Neuronal stem cell (in vitro differentiated cells): ENCODE measurements around the gene CKB.

Source experiments
- DNase-seq: peaks from one replicate; pipeline ENCODE4 v3.0.0-alpha.2; 2013; ENCODE audit warnings: low spot score
- H2AFZ ChIP-seq: one replicate; pipeline ENCODE4 v1.6.1; 2013; ENCODE audit warnings: mild to moderate bottlenecking, low read length, inconsistent platforms
- H2AK5ac ChIP-seq: 2 replicates; pipeline ENCODE4 v1.6.1; 2013; ENCODE audit warnings: low read depth, mild to moderate bottlenecking, inconsistent platforms, low read length, moderate library complexity, mixed read lengths
- H2BK120ac ChIP-seq: 2 replicates; pipeline ENCODE4 v1.6.1; 2013; ENCODE audit warnings: low read depth, mild to moderate bottlenecking, inconsistent platforms, low read length, moderate library complexity, mixed read lengths
- H2BK12ac ChIP-seq: one replicate; pipeline ENCODE4 v1.6.1; 2013; ENCODE audit warnings: low read length, inconsistent platforms
- H2BK15ac ChIP-seq: 2 replicates; pipeline ENCODE4 v1.6.1; 2013; ENCODE audit warnings: mild to moderate bottlenecking, low read length, inconsistent platforms, mixed read lengths
- H2BK5ac ChIP-seq: one replicate; pipeline ENCODE4 v1.6.1; 2013; ENCODE audit warnings: inconsistent platforms, mild to moderate bottlenecking, low read length, moderate library complexity
- H3K14ac ChIP-seq: one replicate; pipeline ENCODE4 v1.6.1; 2013; ENCODE audit warnings: low read length, inconsistent platforms
- H3K18ac ChIP-seq: 2 replicates; pipeline ENCODE4 v1.6.1; 2013; ENCODE audit warnings: low read length, inconsistent platforms
- H3K23ac ChIP-seq: 2 replicates; pipeline ENCODE4 v1.6.1; 2013; ENCODE audit warnings: low read depth, mild to moderate bottlenecking, mixed read lengths, low read length, inconsistent platforms; ENCODE audit not compliant: poor library complexity
- H3K27ac ChIP-seq: replicated peaks from 3 replicates; pipeline ENCODE4 v1.5.1; 2013; ENCODE audit warnings: low read length, inconsistent platforms
- H3K27me3 ChIP-seq, 3 experiments: 2 replicates each; pipeline ENCODE4 v1.6.1; 2013; ENCODE audit warnings: low read length in 3 of 3, mild to moderate bottlenecking in 2 of 3, inconsistent platforms in 1 of 3, low read depth in 1 of 3, mixed read lengths in 1 of 3, moderate library complexity in 1 of 3; ENCODE audit not compliant: control insufficient read depth in 3 of 3, insufficient read depth in 3 of 3
- H3K36me3 ChIP-seq, 2 donors: replicated peaks in 1 of 2; 2 replicates each; pipeline ENCODE4 v1.6.1; 2013; ENCODE audit warnings: low read length in 2 of 2; ENCODE audit not compliant: control insufficient read depth in 2 of 2, insufficient read depth in 2 of 2
- H3K4ac ChIP-seq: 2 replicates; pipeline ENCODE4 v1.6.1; 2013; ENCODE audit warnings: inconsistent platforms, mild to moderate bottlenecking, low read length, moderate library complexity
- H3K4me1 ChIP-seq, 2 donors: 1 replicate in 1 of 2; 2 replicates in 1 of 2; pipeline ENCODE4 v1.6.1; 2013; ENCODE audit warnings: low read length in 2 of 2, low read depth in 1 of 2; ENCODE audit not compliant: control insufficient read depth in 2 of 2, insufficient read depth in 1 of 2
- H3K4me2 ChIP-seq: one replicate; pipeline ENCODE4 v1.6.1; 2013; ENCODE audit warnings: mild to moderate bottlenecking, low read length, inconsistent platforms; ENCODE audit not compliant: insufficient read depth, poor library complexity, severe bottlenecking
- H3K4me3 ChIP-seq, 2 donors: 2 replicates each; pipeline ENCODE4 v1.5.1; 2013; ENCODE audit warnings: low read length in 2 of 2, mild to moderate bottlenecking in 2 of 2, inconsistent platforms in 1 of 2, moderate library complexity in 1 of 2
- H3K79me1 ChIP-seq: one replicate; pipeline ENCODE4 v1.6.1; 2013; ENCODE audit warnings: low read depth, mild to moderate bottlenecking, inconsistent platforms, low read length, moderate library complexity
- H3K9ac ChIP-seq: one replicate; pipeline ENCODE4 v1.6.1; 2013; ENCODE audit warnings: mild to moderate bottlenecking, low read depth, low read length, inconsistent platforms; ENCODE audit not compliant: poor library complexity
- H3K9me3 ChIP-seq, 2 donors: replicated peaks in 1 of 2; 2 replicates each; pipeline versions ENCODE3 to v1.6.1; 2013; ENCODE audit warnings: low read length in 2 of 2, mild to moderate bottlenecking in 2 of 2, inconsistent platforms in 1 of 2, low read depth in 1 of 2, mixed read lengths in 1 of 2, moderate library complexity in 1 of 2; ENCODE audit not compliant: control insufficient read depth in 2 of 2, insufficient read depth in 1 of 2
- H4K8ac ChIP-seq: one replicate; pipeline ENCODE4 v1.6.1; 2013; ENCODE audit warnings: low read depth, mild to moderate bottlenecking, inconsistent platforms, low read length, moderate library complexity
- H4K91ac ChIP-seq: one replicate; pipeline ENCODE4 v1.6.1; 2013; ENCODE audit warnings: low read length, low read depth, mild to moderate bottlenecking, inconsistent platforms; ENCODE audit not compliant: poor library complexity
- WGBS, 2 donors: extraction: QIAGEN DNeasy Blood & Tissue Kit; methylation state at CpG; one replicate each; pipeline ENCODE4 v1.1.7; 2013; ENCODE audit warnings: missing lambda C conversion rate in 2 of 2, mixed read lengths in 1 of 2; ENCODE audit not compliant: insufficient read length in 2 of 2, insufficient replicate concordance in 1 of 2; ENCODE audit errors: extremely low coverage in 2 of 2; 5-methylcytosine and 5-hydroxymethylcytosine counted together

The CKB gene

DNA sequence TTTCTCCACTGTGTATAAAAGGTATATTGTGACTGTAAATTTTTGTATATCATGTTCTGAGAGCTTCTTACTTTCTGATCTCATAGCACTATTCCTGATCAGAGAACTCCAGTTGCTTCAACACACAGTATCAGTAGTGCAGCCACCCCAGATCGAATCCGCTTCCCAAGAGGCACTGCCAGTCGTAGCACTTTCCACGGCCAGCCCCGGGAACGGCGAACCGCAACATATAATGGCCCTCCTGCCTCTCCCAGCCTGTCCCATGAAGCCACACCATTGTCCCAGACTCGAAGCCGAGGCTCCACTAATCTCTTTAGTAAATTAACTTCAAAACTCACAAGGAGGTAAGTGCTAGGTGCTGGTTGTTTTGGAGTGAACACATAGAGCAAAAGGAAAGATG is 30.9 kb downstream of the CKB start:
- no peaks in the 10 kb centered on the region for H3K9me3 ChIP-seq
- H3K9ac ChIP-seq, result no peak overlapping the region
- H4K91ac ChIP-seq, result no peak overlapping the region
- no peak overlapping the region for H2AK5ac ChIP-seq
- no peak overlapping the region for H4K8ac ChIP-seq
- H2BK12ac ChIP-seq, result no peak overlapping the region
- no peak overlapping the region for H3K14ac ChIP-seq
- H3K4me2 ChIP-seq, result no peak overlapping the region
- H2BK15ac ChIP-seq, result no peak overlapping the region
- no CpG with 5 or more reads among the region's 10 CpGs for WGBS, 2 donors
- peaks cover 14 to 91% of the 10 kb centered on the region in 2 donors for H3K36me3 ChIP-seq
- H3K27ac ChIP-seq, result no peak overlapping the region
- no peak overlapping the region for H2AFZ ChIP-seq
- H3K4me3 ChIP-seq, result no peak overlapping the region
- H2BK5ac ChIP-seq, result no peak overlapping the region
- no peak overlapping the region for H2BK120ac ChIP-seq
- H3K23ac ChIP-seq, result no peak overlapping the region
- no peaks in the 10 kb centered on the region for H3K27me3 ChIP-seq
- H3K79me1 ChIP-seq, result no peaks in the 10 kb centered on the region
- H3K18ac ChIP-seq, result no peak overlapping the region
- H3K4ac ChIP-seq, result no peak overlapping the region
- H3K4me1 ChIP-seq, result peaks cover 0 to 3% of the 10 kb centered on the region in 2 donors
- no peak for DNase-seq

- WGBS, 2 donors, result no CpG with 5 or more reads among the region's 2 CpGs
- H2BK5ac ChIP-seq, result no peak overlapping the region
- no peak overlapping the region for H3K9ac ChIP-seq
These were observed 33.0 kb downstream of the CKB start for GRCh38 chr14:103489621-103490020.

GRCh38 chr14:103488960-103489359 is 33.7 kb downstream of the CKB start:
- Histone ChIP-seq H2BK120ac (no peak overlapping the region), H3K9ac (no peak overlapping the region), H3K9me3 (no peaks in the 10 kb centered on the region), H3K4ac (no peak overlapping the region), H3K36me3 (peaks cover 13 to 90% of the 10 kb centered on the region in 2 donors), H2AK5ac (no peak overlapping the region), H3K27me3 (no peaks in the 10 kb centered on the region), H2BK12ac (no peak overlapping the region), H3K27ac (no peak overlapping the region), H3K23ac (no peak overlapping the region), H3K18ac (no peak overlapping the region), H2BK5ac (no peak overlapping the region), H3K4me3 (no peak overlapping the region), H4K8ac (no peak overlapping the region), H4K91ac (no peak overlapping the region), H3K79me1 (no peaks in the 10 kb centered on the region), H3K14ac (no peak overlapping the region), H3K4me2 (no peak overlapping the region), H2AFZ (no peak overlapping the region), H2BK15ac (no peak overlapping the region), H3K4me1 (peaks cover 0 to 3% of the 10 kb centered on the region in 2 donors)
- DNase-seq, result no peak
- no CpG with 5 or more reads among the region's 2 CpGs for WGBS, 2 donors

More at GRCh38 chr14:103489621-103490020, 33.0 kb downstream of the CKB start:
- no peak overlapping the region for H3K18ac ChIP-seq
- H2BK12ac ChIP-seq, result no peak overlapping the region
- DNase-seq, result no peak
- H3K14ac ChIP-seq, result no peak overlapping the region
- no peak overlapping the region for H3K4ac ChIP-seq
- peaks cover 13 to 88% of the 10 kb centered on the region in 2 donors for H3K36me3 ChIP-seq
- no peak overlapping the region for H2BK120ac ChIP-seq
- no peak overlapping the region for H3K4me2 ChIP-seq
- H2AK5ac ChIP-seq, result no peak overlapping the region
- H3K27ac ChIP-seq, result no peak overlapping the region
- H3K23ac ChIP-seq, result no peak overlapping the region
- no peak overlapping the region for H3K4me3 ChIP-seq
- H3K9me3 ChIP-seq, result no peaks in the 10 kb centered on the region
- no peak overlapping the region for H4K91ac ChIP-seq
- H3K27me3 ChIP-seq, result no peaks in the 10 kb centered on the region
- H3K4me1 ChIP-seq, result peaks cover 0 to 3% of the 10 kb centered on the region in 2 donors
- no peak overlapping the region for H4K8ac ChIP-seq
- H2AFZ ChIP-seq, result no peak overlapping the region
- H2BK15ac ChIP-seq, result no peak overlapping the region
- no peaks in the 10 kb centered on the region for H3K79me1 ChIP-seq

- H2AK5ac ChIP-seq, result no peak overlapping the region
- no peak overlapping the region for H2BK120ac ChIP-seq
- H2AFZ ChIP-seq, result no peak overlapping the region
- H3K4me3 ChIP-seq, result no peak overlapping the region
- no peak overlapping the region for H3K14ac ChIP-seq
- H3K27ac ChIP-seq, result no peak overlapping the region
- H2BK12ac ChIP-seq, result no peak overlapping the region
- WGBS, 2 donors, result no CpG with 5 or more reads among the region's 6 CpGs
- H3K27me3 ChIP-seq, result no peaks in the 10 kb centered on the region
- peaks cover 14 to 90% of the 10 kb centered on the region in 2 donors for H3K36me3 ChIP-seq
- no peak overlapping the region for H3K18ac ChIP-seq
- H4K8ac ChIP-seq, result no peak overlapping the region
- no peak overlapping the region for H2BK5ac ChIP-seq
- no peak overlapping the region for H3K4me2 ChIP-seq
- H2BK15ac ChIP-seq, result no peak overlapping the region
- peaks cover 0 to 3% of the 10 kb centered on the region in 2 donors for H3K4me1 ChIP-seq
- H4K91ac ChIP-seq, result no peak overlapping the region
- H3K4ac ChIP-seq, result no peak overlapping the region
- no peaks in the 10 kb centered on the region for H3K79me1 ChIP-seq
- no peaks in the 10 kb centered on the region for H3K9me3 ChIP-seq
- H3K23ac ChIP-seq, result no peak overlapping the region
- no peak overlapping the region for H3K9ac ChIP-seq
- no peak for DNase-seq
These were observed 34.6 kb downstream of the CKB start for GRCh38 chr14:103488071-103488470.
